ENCODE measurements around the gene SLC37A1. TPM values are rescaled to one million over a fixed set of nuclear protein-coding genes. Genes with fewer than 3 reads are reported as not detected.

The SLC37A1 gene
- total RNA-seq, 1 experiment from 2014 or later: 11.2 TPM

DNA sequence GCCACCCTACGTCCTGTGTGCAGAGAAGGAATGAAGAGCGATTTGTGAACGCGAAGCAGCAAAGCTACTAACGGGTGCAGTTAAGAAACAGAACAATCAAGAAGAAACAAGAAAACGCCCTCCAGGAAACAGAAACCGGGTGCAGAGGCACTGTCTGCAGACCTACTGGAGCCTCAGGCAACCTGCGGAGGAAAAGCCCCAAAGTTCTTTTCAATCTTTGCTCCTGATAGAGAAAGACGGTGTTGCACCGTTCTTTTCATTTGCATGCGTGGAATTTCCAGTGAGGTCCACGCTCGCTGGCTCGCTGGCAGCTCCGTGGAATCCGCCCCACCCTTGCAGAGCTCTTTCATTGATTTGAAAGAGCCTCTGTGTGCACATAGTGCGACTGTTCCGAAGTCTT lies 102.8 kb downstream of the SLC37A1 start:
- CTCF ChIA-PET: no interaction called here

DNA sequence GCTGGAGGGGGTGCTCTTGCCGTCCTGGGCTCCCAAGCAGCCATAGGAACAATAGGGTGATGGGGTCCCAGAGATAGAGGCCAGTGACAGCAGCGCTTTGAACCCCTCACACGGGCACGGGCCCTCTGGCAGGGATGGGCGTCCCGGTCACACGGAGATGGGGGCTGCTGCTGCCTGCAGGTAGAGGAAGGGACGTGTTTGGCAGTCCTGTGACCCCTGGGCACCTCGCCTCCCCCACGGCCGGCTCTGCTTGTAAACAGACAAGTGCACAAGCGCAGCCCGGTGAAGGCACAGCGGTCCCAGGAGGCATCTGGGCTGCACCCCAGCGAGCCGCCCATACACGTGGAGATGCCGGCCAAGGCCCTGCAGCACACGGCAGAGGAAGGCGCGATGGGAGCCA lies 103.3 kb downstream of the SLC37A1 start:
- no peak for DNase-seq (ENCODE audit: low spot score)
- no peaks in the 10 kb centered on the region for H3K27me3 ChIP-seq (replicated peaks; ENCODE audit: insufficient read depth, low read depth, low read length, poor library complexity)
- BruUV-seq (replicated peaks): no TSS peak
- no peaks in the 10 kb centered on the region for H3K9me3 ChIP-seq (ENCODE audit: low read depth, low read length, poor library complexity, severe bottlenecking)
- no peak overlapping the region for H3K27ac ChIP-seq (ENCODE audit: low read depth, low read length, poor library complexity, severe bottlenecking)
- no peak for TF ChIP-seq EZH2 (IDR thresholded peaks at IDR 0.05; ENCODE audit: borderline replicate concordance, low read depth, low read length, poor library complexity, severe bottlenecking)
- TF ChIP-seq, protein P1, sequence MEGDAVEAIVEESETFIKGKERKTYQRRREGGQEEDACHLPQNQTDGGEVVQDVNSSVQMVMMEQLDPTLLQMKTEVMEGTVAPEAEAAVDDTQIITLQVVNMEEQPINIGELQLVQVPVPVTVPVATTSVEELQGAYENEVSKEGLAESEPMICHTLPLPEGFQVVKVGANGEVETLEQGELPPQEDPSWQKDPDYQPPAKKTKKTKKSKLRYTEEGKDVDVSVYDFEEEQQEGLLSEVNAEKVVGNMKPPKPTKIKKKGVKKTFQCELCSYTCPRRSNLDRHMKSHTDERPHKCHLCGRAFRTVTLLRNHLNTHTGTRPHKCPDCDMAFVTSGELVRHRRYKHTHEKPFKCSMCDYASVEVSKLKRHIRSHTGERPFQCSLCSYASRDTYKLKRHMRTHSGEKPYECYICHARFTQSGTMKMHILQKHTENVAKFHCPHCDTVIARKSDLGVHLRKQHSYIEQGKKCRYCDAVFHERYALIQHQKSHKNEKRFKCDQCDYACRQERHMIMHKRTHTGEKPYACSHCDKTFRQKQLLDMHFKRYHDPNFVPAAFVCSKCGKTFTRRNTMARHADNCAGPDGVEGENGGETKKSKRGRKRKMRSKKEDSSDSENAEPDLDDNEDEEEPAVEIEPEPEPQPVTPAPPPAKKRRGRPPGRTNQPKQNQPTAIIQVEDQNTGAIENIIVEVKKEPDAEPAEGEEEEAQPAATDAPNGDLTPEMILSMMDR (conservative IDR thresholded peaks at IDR 0.05; ENCODE audit: low read depth, low read length): no peak
- POLR2A ChIA-PET (ENCODE audit: low non-redundant PET): no interaction called here
- H3K36me3 ChIP-seq (ENCODE audit: insufficient read depth, low read length, poor library complexity, severe bottlenecking): no peaks in the 10 kb centered on the region
- intact Hi-C loops (cut with micrococcal nuclease; ENCODE audit: unreplicated experiment): no loop called here
- no peak overlapping the region for H3K4me3 ChIP-seq (ENCODE audit: low read depth, low read length, poor library complexity, severe bottlenecking)
- CTCF ChIA-PET: interaction anchor here (0.8 kb wide), 1 partner anchor 36 kb away, joined by 3 read pairs; no protein-coding TSS in a partner anchor
- H3K4me1 ChIP-seq (ENCODE audit: insufficient read depth, low read length, poor library complexity, severe bottlenecking): no peaks in the 10 kb centered on the region

More for the DNA sequence above, 102.8 kb downstream of the SLC37A1 start:
- no TSS peak for BruUV-seq (replicated peaks)
- H3K27me3 ChIP-seq (replicated peaks; ENCODE audit: insufficient read depth, low read depth, low read length, poor library complexity): no peaks in the 10 kb centered on the region
- POLR2A ChIA-PET (ENCODE audit: low non-redundant PET): no interaction called here
- TF ChIP-seq, protein P1 (conservative IDR thresholded peaks at IDR 0.05; ENCODE audit: low read depth, low read length): no peak
- no peak for TF ChIP-seq EZH2 (IDR thresholded peaks at IDR 0.05; ENCODE audit: borderline replicate concordance, low read depth, low read length, poor library complexity, severe bottlenecking)
- H3K9me3 ChIP-seq (ENCODE audit: low read depth, low read length, poor library complexity, severe bottlenecking): no peaks in the 10 kb centered on the region
- intact Hi-C loops (cut with micrococcal nuclease; ENCODE audit: unreplicated experiment): no loop called here
- H3K4me3 ChIP-seq (ENCODE audit: low read depth, low read length, poor library complexity, severe bottlenecking): peak overlapping the region; percentile 26
- H3K36me3 ChIP-seq (ENCODE audit: insufficient read depth, low read length, poor library complexity, severe bottlenecking): no peaks in the 10 kb centered on the region
- no peak overlapping the region for H3K27ac ChIP-seq (ENCODE audit: low read depth, low read length, poor library complexity, severe bottlenecking)
- DNase-seq (ENCODE audit: low spot score): no peak
- H3K4me1 ChIP-seq (ENCODE audit: insufficient read depth, low read length, poor library complexity, severe bottlenecking): no peaks in the 10 kb centered on the region

DNA sequence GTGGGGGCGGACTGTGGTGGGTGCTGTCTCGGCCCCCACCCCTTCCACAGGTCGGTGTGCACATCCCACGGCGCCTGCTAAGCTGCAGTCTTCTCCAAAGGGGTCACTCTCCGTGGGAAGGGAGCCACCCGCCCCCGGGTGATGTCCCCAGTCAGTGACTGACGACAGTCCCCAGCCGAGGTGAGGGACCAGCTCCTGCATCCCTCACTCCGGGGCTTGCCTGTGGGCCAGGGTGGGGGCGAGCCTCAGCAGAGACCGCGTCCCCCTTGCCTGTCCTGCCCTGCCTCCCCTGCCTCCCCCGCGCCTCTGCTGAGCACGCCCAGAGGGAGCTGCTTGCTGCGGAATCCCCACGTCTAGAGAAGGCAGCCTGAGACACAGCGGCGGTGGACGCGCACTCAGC lies 103.8 kb downstream of the SLC37A1 start:
- H3K9me3 ChIP-seq (ENCODE audit: low read depth, low read length, poor library complexity, severe bottlenecking): no peaks in the 10 kb centered on the region
- no TSS peak for BruUV-seq (replicated peaks)
- no peak for TF ChIP-seq EZH2 (IDR thresholded peaks at IDR 0.05; ENCODE audit: borderline replicate concordance, low read depth, low read length, poor library complexity, severe bottlenecking)
- TF ChIP-seq, protein P1 (conservative IDR thresholded peaks at IDR 0.05; ENCODE audit: low read depth, low read length): no peak
- no peak overlapping the region for H3K27ac ChIP-seq (ENCODE audit: low read depth, low read length, poor library complexity, severe bottlenecking)
- no peaks in the 10 kb centered on the region for H3K27me3 ChIP-seq (replicated peaks; ENCODE audit: insufficient read depth, low read depth, low read length, poor library complexity)
- intact Hi-C loops (cut with micrococcal nuclease; ENCODE audit: unreplicated experiment): no loop called here
- H3K4me1 ChIP-seq (ENCODE audit: insufficient read depth, low read length, poor library complexity, severe bottlenecking): no peaks in the 10 kb centered on the region
- POLR2A ChIA-PET (ENCODE audit: low non-redundant PET): no interaction called here
- no peak for DNase-seq (ENCODE audit: low spot score)
- H3K36me3 ChIP-seq (ENCODE audit: insufficient read depth, low read length, poor library complexity, severe bottlenecking): no peaks in the 10 kb centered on the region
- CTCF ChIA-PET: interaction anchor here (0.8 kb wide), 1 partner anchor 36 kb away, joined by 3 read pairs; no protein-coding TSS in a partner anchor
- H3K4me3 ChIP-seq (ENCODE audit: low read depth, low read length, poor library complexity, severe bottlenecking): no peak overlapping the region

All from A673 (cell line).